ENCODE measurements around the gene GOLGA6B. TPM values are rescaled to one million over a fixed set of nuclear protein-coding genes. Genes with fewer than 3 reads are reported as not detected.

Gene GOLGA6B
- not detected in 2 replicates for total RNA-seq

GRCh38 chr15:72654397-72654796, at the start of gene GOLGA6B:
Gene GOLGA6B (plus strand): TSS chr15:72654697. CDS start chr15:72654738, 41 bp downstream.

GRCh38 chr15:72685925-72686794, 31.7 kb downstream of the GOLGA6B start, which contains the start of the genes BBS4 and HIGD2B:
Gene BBS4 (plus strand): TSS chr15:72686207. CDS start chr15:72686228, 21 bp downstream.
Gene HIGD2B (minus strand): TSS chr15:72686182. CDS start chr15:72676374, 9,808 bp downstream.

Other genes starting within 250 kb of the GOLGA6B start
- 26.7 and 33.3 TPM in 2 replicates for gene ARIH1, start 180.4 kb upstream of the GOLGA6B start, total RNA-seq
- gene HIGD2B, start 31.5 kb downstream of the GOLGA6B start, total RNA-seq, result 0.11 and 0.17 TPM in 2 replicates
- 5.7 and 11.3 TPM in 2 replicates for gene BBS4, start 31.5 kb downstream of the GOLGA6B start, total RNA-seq
- gene ADPGK, start 129.1 kb downstream of the GOLGA6B start, total RNA-seq, result 34.8 and 44.2 TPM in 2 replicates

All from dermis lymphatic vessel endothelial cell (primary cell).